GM18868 (cell line): ENCODE data around the gene SPRR3.

ENCODE experiments used
- ATAC-seq: cut with Tn5 transposase; IDR thresholded peaks from one replicate; pipeline ENCODE4 v1.9.1; 2021; ENCODE audit warnings: mild to moderate bottlenecking, moderate library complexity; ENCODE audit not compliant: unreplicated experiment

SPRR3 gene

GRCh38 chr1:153001382-153001781 lies at the start of gene SPRR3:
Gene SPRR3 (plus strand): TSS chr1:153001749. CDS start chr1:153003021, 1,272 bp downstream.
- ATAC-seq = no peak

GRCh38 chr1:152953761-152954160 lies 47.8 kb upstream of the SPRR3 start:
- no peak for ATAC-seq

- no peak for ATAC-seq
Observed at GRCh38 chr1:152954436-152954835, 47.1 kb upstream of the SPRR3 start.

GRCh38 chr1:152957561-152957960 lies 44.0 kb upstream of the SPRR3 start:
- ATAC-seq = no peak

GRCh38 chr1:152959273-152959672 lies 42.3 kb upstream of the SPRR3 start:
- ATAC-seq = no peak

- no peak for ATAC-seq
Observed at GRCh38 chr1:152959801-152960451, 41.6 kb upstream of the SPRR3 start.

GRCh38 chr1:152960452-152961044 lies 41.0 kb upstream of the SPRR3 start:
- ATAC-seq = no peak

GRCh38 chr1:152961226-152961891 lies 40.2 kb upstream of the SPRR3 start:
- no peak for ATAC-seq

GRCh38 chr1:152962876-152963415 lies 38.6 kb upstream of the SPRR3 start:
- ATAC-seq = no peak

GRCh38 chr1:152964536-152964935 lies 37.0 kb upstream of the SPRR3 start:
- ATAC-seq = no peak

- ATAC-seq = no peak
Observed at GRCh38 chr1:152965853-152966252, 35.7 kb upstream of the SPRR3 start.

- ATAC-seq = no peak
Observed at GRCh38 chr1:152967201-152967600, 34.3 kb upstream of the SPRR3 start.

GRCh38 chr1:152968248-152968647 lies 33.3 kb upstream of the SPRR3 start:
- peak; percentile 58 for ATAC-seq

- no peak for ATAC-seq
Observed at GRCh38 chr1:152969036-152969435, 32.5 kb upstream of the SPRR3 start.

GRCh38 chr1:152970495-152970894 lies 31.1 kb upstream of the SPRR3 start, which contains the start of gene SPRR4:
Gene SPRR4 (plus strand): TSS chr1:152970648. CDS start chr1:152971891, 1,243 bp downstream.
- no peak for ATAC-seq

- no peak for ATAC-seq
Observed at GRCh38 chr1:152972196-152972886, 29.2 kb upstream of the SPRR3 start.

- ATAC-seq = no peak
Observed at GRCh38 chr1:152976688-152977087, 24.9 kb upstream of the SPRR3 start.

GRCh38 chr1:152977614-152978013 lies 23.9 kb upstream of the SPRR3 start:
- ATAC-seq = no peak

GRCh38 chr1:152980676-152981075 lies 20.9 kb upstream of the SPRR3 start:
- ATAC-seq = no peak

- ATAC-seq = no peak
Observed at GRCh38 chr1:152981146-152981871, 20.2 kb upstream of the SPRR3 start.

GRCh38 chr1:152982076-152982475 lies 19.5 kb upstream of the SPRR3 start:
- ATAC-seq = no peak
